SK-N-MC (cell line): ENCODE results near the gene OR52I1.

ENCODE experiments used
- DNase-seq: peaks from one replicate; pipeline ENCODE4 v3.0.0-alpha.2; 2011; ENCODE audit warnings: low read depth, low spot score
- H3K27ac ChIP-seq: fragments of 200-600 bp; sonication (generic); 2 replicates; pipeline ENCODE4 v1.5.1; 2016; ENCODE audit warnings: mixed run types
- H3K36me3 ChIP-seq: fragments of 200-600 bp; sonication (generic); 2 replicates; pipeline ENCODE4 v1.6.1; 2017; ENCODE audit warnings: antibody characterized with exemption, low read length, mixed read lengths; ENCODE audit not compliant: insufficient read depth
- H3K4me3 ChIP-seq: fragments of 200-600 bp; sonication (generic); 2 replicates; pipeline ENCODE4 v1.5.1; 2016
- H3K9ac ChIP-seq: fragments of 200-600 bp; sonication (generic); 2 replicates; pipeline ENCODE4 v1.8.0; 2017; ENCODE audit warnings: mixed run types, mixed read lengths; ENCODE audit not compliant: insufficient read length
- H3K9me3 ChIP-seq: fragments of 200-600 bp; sonication (generic); 2 replicates; pipeline ENCODE4 v1.6.1; 2017; ENCODE audit warnings: low read depth, mild to moderate bottlenecking, antibody characterized with exemption, low read length, moderate library complexity, mixed read lengths
- EZH2 ChIP-seq: fragments of 200-600 bp; sonication (generic); IDR thresholded peaks from one replicate; pipeline ENCODE4 v1.6.1; 2017; ENCODE audit warnings: antibody characterized with exemption
- FOXP2 ChIP-seq: optimal IDR thresholded peaks from 2 replicates; pipeline ENCODE3; 2011; ENCODE audit warnings: mild to moderate bottlenecking, moderate library complexity; ENCODE audit not compliant: insufficient read depth; ENCODE audit errors: extremely low read length, control extremely low read depth
- POLR2AphosphoS5 ChIP-seq: IDR thresholded peaks from 2 replicates; pipeline ENCODE4 v1.6.1; 2012; ENCODE audit warnings: mild to moderate bottlenecking, low read depth, low read length, borderline replicate concordance

OR52I1 gene

GRCh38 chr11:4607096-4607495, 13.3 kb downstream of the OR52I1 start:
- H3K9ac ChIP-seq: peak overlapping the region; percentile 93
- no peaks in the 10 kb centered on the region for H3K36me3 ChIP-seq
- TF ChIP-seq POLR2AphosphoS5: no peak
- no peak for TF ChIP-seq FOXP2
- TF ChIP-seq EZH2: no peak
- no peak for DNase-seq
- peak overlapping the region; percentile 93 for H3K4me3 ChIP-seq
- no peak overlapping the region for H3K27ac ChIP-seq
- no peaks in the 10 kb centered on the region for H3K9me3 ChIP-seq

- peak within 1 kb of the TSS; percentile 93 for H3K9ac ChIP-seq
- no peaks in the 10 kb centered on the region for H3K9me3 ChIP-seq
- H3K36me3 ChIP-seq: no peaks in the 10 kb centered on the region
- peak within 1 kb of the TSS; percentile 93 for H3K4me3 ChIP-seq
- DNase-seq: peak; percentile 66
- H3K27ac ChIP-seq: peak within 1 kb of the TSS; percentile 65; the same call in 1 of the 2 replicates
- TF ChIP-seq EZH2 (no peak), POLR2AphosphoS5 (peak; percentile 75; the same call in 1 of the 2 replicates), FOXP2 (no peak)
Observed at GRCh38 chr11:4607781-4608666, 14.2 kb downstream of the OR52I1 start, which contains the start of gene TRIM68. Gene TRIM68 (minus strand): TSS chr11:4608231. CDS start chr11:4605504, 2,727 bp downstream.

DNA sequence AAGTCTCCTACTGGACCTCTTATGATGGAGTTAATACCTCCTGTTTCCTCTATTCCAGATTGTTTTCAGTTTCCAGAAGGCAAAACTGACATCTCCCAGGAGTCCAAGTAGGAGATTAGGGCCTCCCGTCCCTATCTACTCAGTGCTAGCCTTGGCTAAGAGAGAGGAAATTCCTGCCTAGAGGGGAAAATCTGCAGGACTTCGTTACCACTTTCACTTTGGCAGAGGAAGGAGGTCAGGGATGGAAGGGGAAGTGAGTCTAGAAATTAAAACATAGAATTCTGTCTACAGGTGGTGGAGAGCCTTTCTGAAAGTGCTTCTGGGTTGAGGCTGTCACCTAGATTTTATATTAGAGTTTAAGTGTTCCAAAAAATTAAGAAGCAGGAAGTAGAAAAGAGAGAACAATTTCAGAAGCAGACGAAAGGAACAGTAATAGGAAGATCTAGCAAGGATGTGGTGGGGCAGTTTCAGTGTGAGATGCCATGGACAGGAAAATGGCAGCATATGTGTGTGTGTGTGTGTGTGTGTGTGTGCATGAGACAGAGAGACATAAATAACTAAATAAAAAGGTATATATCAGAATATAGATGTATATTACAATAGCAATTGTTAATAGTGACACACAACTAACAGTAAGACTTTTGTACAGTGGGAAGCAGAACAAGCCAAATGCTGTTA, 16.6 kb downstream of the OR52I1 start:
- Histone ChIP-seq H3K9me3 (no peaks in the 10 kb centered on the region), H3K4me3 (no peak overlapping the region), H3K9ac (no peak overlapping the region), H3K27ac (no peak overlapping the region), H3K36me3 (no peaks in the 10 kb centered on the region)
- no peak for DNase-seq
- TF ChIP-seq POLR2AphosphoS5 (no peak), EZH2 (no peak), FOXP2 (no peak)

DNA sequence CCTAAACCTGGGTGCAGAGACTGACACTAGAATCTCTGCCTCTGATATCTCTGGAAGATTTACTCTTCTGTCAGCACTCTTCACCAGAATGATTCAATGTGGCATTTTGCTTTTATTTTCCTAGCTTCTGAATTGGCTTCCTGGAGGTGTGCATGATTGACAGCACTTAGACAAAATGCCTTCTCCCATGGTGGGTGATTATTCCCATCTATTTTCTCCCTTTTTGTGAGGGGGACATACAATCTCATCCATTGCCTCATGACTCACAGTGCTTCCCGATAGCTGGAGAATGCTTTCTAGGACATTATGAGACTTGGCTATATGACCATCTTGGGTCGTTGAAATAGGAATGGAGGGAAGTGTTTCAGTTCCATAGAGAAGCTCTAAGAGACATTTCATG, 18.1 kb downstream of the OR52I1 start:
- Histone ChIP-seq H3K36me3 (no peaks in the 10 kb centered on the region), H3K9me3 (no peaks in the 10 kb centered on the region), H3K4me3 (no peak overlapping the region), H3K9ac (no peak overlapping the region), H3K27ac (no peak overlapping the region)
- DNase-seq: no peak
- TF ChIP-seq EZH2 (no peak), POLR2AphosphoS5 (no peak), FOXP2 (no peak)

GRCh38 chr11:4615856-4616444, 22.1 kb downstream of the OR52I1 start:
- no peaks in the 10 kb centered on the region for H3K9me3 ChIP-seq
- no peaks in the 10 kb centered on the region for H3K36me3 ChIP-seq
- TF ChIP-seq POLR2AphosphoS5 (no peak), EZH2 (no peak), FOXP2 (no peak)
- no peak overlapping the region for H3K9ac ChIP-seq
- DNase-seq: no peak
- no peak overlapping the region for H3K4me3 ChIP-seq
- no peak overlapping the region for H3K27ac ChIP-seq

DNA sequence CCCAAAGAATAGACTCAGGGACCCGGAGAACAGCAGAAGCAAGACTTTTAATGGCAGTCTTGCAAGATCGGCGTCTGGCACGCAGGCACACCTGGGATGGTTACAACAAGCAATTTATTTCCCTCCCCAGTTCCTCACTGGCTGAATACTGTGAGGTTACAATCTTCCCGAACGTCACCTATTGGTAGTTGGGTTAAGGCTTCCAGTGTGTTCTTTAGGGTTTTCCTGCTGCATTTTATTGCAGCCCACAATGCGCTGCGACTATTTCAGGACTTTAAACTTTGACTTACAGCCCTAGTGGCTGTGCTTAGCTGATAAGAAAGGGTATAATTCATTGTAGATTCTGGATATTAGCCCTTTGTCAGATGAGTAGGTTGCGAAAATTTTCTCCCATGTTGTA, 25.7 kb downstream of the OR52I1 start:
- Histone ChIP-seq H3K27ac (no peak overlapping the region), H3K9ac (no peak overlapping the region), H3K4me3 (no peak overlapping the region), H3K9me3 (no peaks in the 10 kb centered on the region), H3K36me3 (no peaks in the 10 kb centered on the region)
- no peak for DNase-seq
- TF ChIP-seq POLR2AphosphoS5 (no peak), FOXP2 (no peak), EZH2 (no peak)

- Histone ChIP-seq H3K9ac (no peak overlapping the region), H3K4me3 (no peak overlapping the region)
Observed at GRCh38 chr11:4626207-4627099, 32.6 kb downstream of the OR52I1 start.

More at GRCh38 chr11:4626207-4627099, 32.6 kb downstream of the OR52I1 start:
- DNase-seq: peak; percentile 50
- Histone ChIP-seq H3K27ac (no peak overlapping the region), H3K36me3 (no peaks in the 10 kb centered on the region), H3K9me3 (no peaks in the 10 kb centered on the region)
- no peak for TF ChIP-seq POLR2AphosphoS5
- TF ChIP-seq EZH2: no peak
- no peak for TF ChIP-seq FOXP2
